ENCODE results near the gene ANKMY2. TPM values are rescaled to one million over a fixed set of nuclear protein-coding genes. Genes with fewer than 3 reads are reported as not detected.
"Not testable (repeated sequence)": the region's sequence is repeated elsewhere in the genome, so short reads cannot be mapped to it uniquely, and the experiment has no call there.

Gene ANKMY2
- polyA plus RNA-seq, 5 donors = 30.3 to 41.5 (median 36.8) TPM

- no peak for DNase-seq
Measured at GRCh38 chr7:16660702-16661464, 15.3 kb upstream of the ANKMY2 start.

- DNase-seq = not testable (repeated sequence)
Measured at GRCh38 chr7:16659854-16660497, 14.4 kb upstream of the ANKMY2 start.

- no peak for DNase-seq
Measured at GRCh38 chr7:16657656-16658279, 12.2 kb upstream of the ANKMY2 start.

- DNase-seq = no peak
Measured at GRCh38 chr7:16656141-16656540, 10.6 kb upstream of the ANKMY2 start.

- no peak for DNase-seq
Measured at GRCh38 chr7:16655394-16655793, 9.8 kb upstream of the ANKMY2 start.

- peak; percentile 52 for DNase-seq
Measured at GRCh38 chr7:16652888-16653287, 7.3 kb upstream of the ANKMY2 start.

GRCh38 chr7:16652240-16652583 lies 6.7 kb upstream of the ANKMY2 start:
- DNase-seq = no peak

- no peak for DNase-seq
Measured at GRCh38 chr7:16651396-16652239, 6.1 kb upstream of the ANKMY2 start.

- no peak for DNase-seq
Measured at GRCh38 chr7:16650266-16650665, 4.7 kb upstream of the ANKMY2 start.

- DNase-seq = no peak
Measured at GRCh38 chr7:16649196-16649595, 3.6 kb upstream of the ANKMY2 start.

- no peak for DNase-seq
Measured at GRCh38 chr7:16648551-16648950, 3.0 kb upstream of the ANKMY2 start.

- DNase-seq = no peak
Measured at GRCh38 chr7:16647435-16647960, 1.9 kb upstream of the ANKMY2 start.

GRCh38 chr7:16646472-16647072 lies 1.0 kb upstream of the ANKMY2 start:
- peak in 1 of 2 donors; percentile 21 for DNase-seq

GRCh38 chr7:16644636-16645592 lies 640 bp downstream of the ANKMY2 start:
- peak; percentile 33 to 42 for DNase-seq

GRCh38 chr7:16644157-16644556 lies 1.4 kb downstream of the ANKMY2 start:
- DNase-seq = no peak

- no peak for DNase-seq
Measured at GRCh38 chr7:16638282-16639280, 7.0 kb downstream of the ANKMY2 start.

- DNase-seq = no peak
Measured at GRCh38 chr7:16637379-16637778, 8.2 kb downstream of the ANKMY2 start.

- DNase-seq = peak; percentile 21 to 38
Measured at GRCh38 chr7:16636555-16637101, 8.9 kb downstream of the ANKMY2 start.
